Panc1 (cell line): ENCODE measurements around the gene IDUA. TPM values are rescaled to one million over a fixed set of nuclear protein-coding genes. Genes with fewer than 3 reads are reported as not detected.

Source experiments
- ATAC-seq: fragments of 200-7000 bp; cut with Tn5 transposase; 2 replicates; pipeline ENCODE4 v1.9.1; 2020; ENCODE audit warnings: mild to moderate bottlenecking, moderate library complexity
- BruUV-seq: library from RNA; stranded (reverse); fragments of 400-500 nt; replicated peaks from 2 replicates; lab custom pipeline; 2021; lab: Mats Ljungman, UMichigan
- CTCF ChIA-PET: fragments of 300-600 bp; sonication (Branson Sonifier 250); formaldehyde crosslinking; loops from one replicate; lab custom pipeline; 2022; ENCODE audit warnings: antibody characterized with exemption; lab: Charles Lee
- POLR2A ChIA-PET: fragments of 300-600 bp; sonication (Branson Sonifier 250); formaldehyde crosslinking; loops from one replicate; lab custom pipeline; 2022; ENCODE audit warnings: antibody characterized with exemption; lab: Charles Lee
- DNase-seq: peaks from one replicate; pipeline ENCODE4 v3.0.0-alpha.2; 2010; ENCODE audit warnings: low read depth, low spot score
- H3K27ac ChIP-seq: 2 replicates; pipeline ENCODE4 v1.5.1; 2011; ENCODE audit warnings: mild to moderate bottlenecking, low read length, inconsistent platforms
- H3K27me3 ChIP-seq: fragments of 200-500 bp; sonication (Bioruptor generic); 2 replicates; pipeline ENCODE4 v1.6.0; 2014; ENCODE audit warnings: low read length, inconsistent platforms; ENCODE audit not compliant: control insufficient read depth, insufficient read depth
- H3K36me3 ChIP-seq: fragments of 200-500 bp; sonication (Bioruptor generic); 2 replicates; pipeline ENCODE4 v1.5.1; 2014; ENCODE audit warnings: inconsistent platforms, mild to moderate bottlenecking, low read length, moderate library complexity; ENCODE audit not compliant: control insufficient read depth, insufficient read depth
- H3K4me1 ChIP-seq: 2 replicates; pipeline ENCODE4 v1.5.1; 2011; ENCODE audit warnings: inconsistent platforms, mild to moderate bottlenecking, low read length, moderate library complexity; ENCODE audit not compliant: control insufficient read depth, insufficient read depth
- H3K4me3 ChIP-seq, 2 experiments: 2 replicates each; pipeline ENCODE4 v1.5.1; 2011 to 2012; ENCODE audit warnings: low read depth in 2 of 2, low read length in 2 of 2, mild to moderate bottlenecking in 2 of 2, inconsistent platforms in 1 of 2, moderate library complexity in 1 of 2
- H3K9me3 ChIP-seq: fragments of 200-500 bp; sonication (Bioruptor generic); 2 replicates; pipeline ENCODE4 v1.5.1; 2014; ENCODE audit warnings: low read depth, mild to moderate bottlenecking, inconsistent platforms, low read length, moderate library complexity; ENCODE audit not compliant: control insufficient read depth, insufficient read depth
- CTCF ChIP-seq: fragments of 450-650 bp; IDR thresholded peaks from 2 replicates; pipeline ENCODE4 v1.5.1; 2017; ENCODE audit warnings: mild to moderate bottlenecking
- POLR2AphosphoS5 ChIP-seq: IDR thresholded peaks from 2 replicates; pipeline ENCODE4 v1.6.1; 2012; ENCODE audit warnings: mild to moderate bottlenecking, low read depth, low read length, moderate library complexity
- SIN3A ChIP-seq: IDR thresholded peaks from 2 replicates; pipeline ENCODE4 v1.6.1; 2012; ENCODE audit warnings: low read depth, mild to moderate bottlenecking, low read length, moderate library complexity, borderline replicate concordance; ENCODE audit not compliant: insufficient read depth
- TCF7L2 ChIP-seq: IDR thresholded peaks from 2 replicates; pipeline ENCODE4 v1.6.1; 2011; ENCODE audit warnings: mild to moderate bottlenecking, low read depth, low read length, inconsistent platforms
- in situ Hi-C: cut with HindIII; loops from 2 replicates; pipeline ENCODE4 v1.10.0; 2016; ENCODE audit warnings: low sequenced_read_pairs, low pct_unique_long_range_greater_than_20kb
- intact Hi-C: fragments of 100-400 bp; cut with micrococcal nuclease; formaldehyde crosslinking; loops from one replicate; pipeline ENCODE4 v1.10.0; 2022; ENCODE audit not compliant: unreplicated experiment
- total RNA-seq: library from RNA; stranded (reverse); gene quantifications from one replicate; pipeline ENCODE4 v1.2.1, GENCODE V29; 2021; ENCODE audit not compliant: unreplicated experiment
- TF ChIP-seq, protein P1 (sequence below), 2 experiments: IDR thresholded peaks; 2 replicates each; pipeline ENCODE4 v1.6.1; 2011 to 2012; ENCODE audit warnings: low read depth in 2 of 2, control low read depth in 1 of 2, low read length in 1 of 2, mild to moderate bottlenecking in 1 of 2, moderate library complexity in 1 of 2; ENCODE audit not compliant: insufficient read depth in 1 of 2

IDUA gene
- total RNA-seq, 1 experiment from 2014 or later: 30.6 TPM

- POLR2A ChIA-PET: no interaction called here
- no TSS peak for BruUV-seq
- Histone ChIP-seq H3K27me3 (no peaks in the 10 kb centered on the region), H3K36me3 (no peaks in the 10 kb centered on the region), H3K9me3 (no peaks in the 10 kb centered on the region), H3K4me3 (no peak overlapping the region), H3K4me1 (no peaks in the 10 kb centered on the region), H3K27ac (no peak overlapping the region)
- CTCF ChIA-PET: no interaction called here
- no peak for ATAC-seq
- no peak for TF ChIP-seq SIN3A
- TF ChIP-seq CTCF: no peak
- no peak for TF ChIP-seq POLR2AphosphoS5
- TF ChIP-seq TCF7L2: no peak
- TF ChIP-seq, protein P1, sequence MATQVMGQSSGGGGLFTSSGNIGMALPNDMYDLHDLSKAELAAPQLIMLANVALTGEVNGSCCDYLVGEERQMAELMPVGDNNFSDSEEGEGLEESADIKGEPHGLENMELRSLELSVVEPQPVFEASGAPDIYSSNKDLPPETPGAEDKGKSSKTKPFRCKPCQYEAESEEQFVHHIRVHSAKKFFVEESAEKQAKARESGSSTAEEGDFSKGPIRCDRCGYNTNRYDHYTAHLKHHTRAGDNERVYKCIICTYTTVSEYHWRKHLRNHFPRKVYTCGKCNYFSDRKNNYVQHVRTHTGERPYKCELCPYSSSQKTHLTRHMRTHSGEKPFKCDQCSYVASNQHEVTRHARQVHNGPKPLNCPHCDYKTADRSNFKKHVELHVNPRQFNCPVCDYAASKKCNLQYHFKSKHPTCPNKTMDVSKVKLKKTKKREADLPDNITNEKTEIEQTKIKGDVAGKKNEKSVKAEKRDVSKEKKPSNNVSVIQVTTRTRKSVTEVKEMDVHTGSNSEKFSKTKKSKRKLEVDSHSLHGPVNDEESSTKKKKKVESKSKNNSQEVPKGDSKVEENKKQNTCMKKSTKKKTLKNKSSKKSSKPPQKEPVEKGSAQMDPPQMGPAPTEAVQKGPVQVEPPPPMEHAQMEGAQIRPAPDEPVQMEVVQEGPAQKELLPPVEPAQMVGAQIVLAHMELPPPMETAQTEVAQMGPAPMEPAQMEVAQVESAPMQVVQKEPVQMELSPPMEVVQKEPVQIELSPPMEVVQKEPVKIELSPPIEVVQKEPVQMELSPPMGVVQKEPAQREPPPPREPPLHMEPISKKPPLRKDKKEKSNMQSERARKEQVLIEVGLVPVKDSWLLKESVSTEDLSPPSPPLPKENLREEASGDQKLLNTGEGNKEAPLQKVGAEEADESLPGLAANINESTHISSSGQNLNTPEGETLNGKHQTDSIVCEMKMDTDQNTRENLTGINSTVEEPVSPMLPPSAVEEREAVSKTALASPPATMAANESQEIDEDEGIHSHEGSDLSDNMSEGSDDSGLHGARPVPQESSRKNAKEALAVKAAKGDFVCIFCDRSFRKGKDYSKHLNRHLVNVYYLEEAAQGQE (IDR thresholded peaks at IDR 0.05; ENCODE audit: insufficient read depth in 1 of 2, low read depth in 2 of 2, low read length in 1 of 2): no peak
- intact Hi-C loops (no loop called here), in situ Hi-C loops (no loop called here)
- DNase-seq: no peak
Observed at GRCh38 chr4:1003271-1004070, 16.6 kb downstream of the IDUA start.

- H3K4me3 ChIP-seq: no peak overlapping the region
- in situ Hi-C loops (no loop called here), intact Hi-C loops (no loop called here)
- POLR2A ChIA-PET: no interaction called here
- no peaks in the 10 kb centered on the region for H3K36me3 ChIP-seq
- CTCF ChIA-PET: no interaction called here
- ATAC-seq (no peak), DNase-seq (no peak)
- BruUV-seq: no TSS peak
- H3K4me1 ChIP-seq: no peaks in the 10 kb centered on the region; the same call in 1 of the 2 replicates
- no peak overlapping the region for H3K27ac ChIP-seq
- TF ChIP-seq TCF7L2 (no peak), POLR2AphosphoS5 (no peak), SIN3A (no peak), CTCF (no peak)
- TF ChIP-seq, protein P1 (IDR thresholded peaks at IDR 0.05; ENCODE audit: insufficient read depth in 1 of 2, low read depth in 2 of 2, low read length in 1 of 2): no peak
- no peaks in the 10 kb centered on the region for H3K27me3 ChIP-seq
- H3K9me3 ChIP-seq: no peaks in the 10 kb centered on the region
Observed at GRCh38 chr4:1004071-1004418, 17.2 kb downstream of the IDUA start.
